Subcutaneous abdominal adipose tissue (tissue), 5 donors: ENCODE results near the gene BROX.

Experiments
- H3K27ac ChIP-seq: one replicate; pipeline ENCODE4 v1.7.0; 2013; ENCODE audit warnings: low read depth, mild to moderate bottlenecking, inconsistent platforms, low read length, moderate library complexity
- H3K27me3 ChIP-seq, 5 donors: one replicate each; pipeline ENCODE4 v1.7.0; 2013; ENCODE audit warnings: low read length in 5 of 5, inconsistent platforms in 1 of 5; ENCODE audit not compliant: control insufficient read depth in 5 of 5, insufficient read depth in 4 of 5
- H3K36me3 ChIP-seq, 5 donors: one replicate each; pipeline ENCODE4 v1.7.0; 2013; ENCODE audit warnings: low read length in 5 of 5; ENCODE audit not compliant: control insufficient read depth in 5 of 5, insufficient read depth in 5 of 5
- H3K4me1 ChIP-seq, 5 donors: one replicate each; pipeline ENCODE4 v1.7.0; 2013; ENCODE audit warnings: low read length in 5 of 5, mild to moderate bottlenecking in 3 of 5, moderate library complexity in 1 of 5; ENCODE audit not compliant: control insufficient read depth in 5 of 5, insufficient read depth in 5 of 5
- H3K4me3 ChIP-seq, 5 donors: one replicate each; pipeline ENCODE4 v1.7.0; 2013; ENCODE audit warnings: low read length in 5 of 5, low read depth in 1 of 5
- H3K9ac ChIP-seq, 5 donors: one replicate each; pipeline ENCODE4 v1.7.0; 2013; ENCODE audit warnings: low read length in 5 of 5, mild to moderate bottlenecking in 4 of 5, moderate library complexity in 3 of 5
- H3K9me3 ChIP-seq, 5 donors: one replicate each; pipeline ENCODE4 v1.7.0; 2013; ENCODE audit warnings: low read length in 5 of 5; ENCODE audit not compliant: control insufficient read depth in 5 of 5
- donor health status: healthy.
- donor health status: healthy.
- donor health status: healthy.
- donor health status: healthy.
- donor health status: healthy.

The BROX gene

GRCh38 chr1:222696741-222697140, 15.6 kb upstream of the BROX start:
- H3K4me1 ChIP-seq: peaks cover 0 to 7% (median 2%) of the 10 kb centered on the region in 5 donors
- H3K36me3 ChIP-seq: peaks cover 7 to 28% (median 16%) of the 10 kb centered on the region in 5 donors
- no peak overlapping the region for H3K4me3 ChIP-seq
- no peak overlapping the region for H3K9ac ChIP-seq
- H3K27ac ChIP-seq: peak overlapping the region; percentile 48
- H3K9me3 ChIP-seq: no peaks in the 10 kb centered on the region
- no peaks in the 10 kb centered on the region for H3K27me3 ChIP-seq

- no peaks in the 10 kb centered on the region for H3K27me3 ChIP-seq
- peaks cover 0 to 7% (median 2%) of the 10 kb centered on the region in 5 donors for H3K4me1 ChIP-seq
- H3K4me3 ChIP-seq: no peak overlapping the region
- peak overlapping the region; percentile 48 for H3K27ac ChIP-seq
- peak overlapping the region in 1 of 5 donors; percentile 46 for H3K9ac ChIP-seq
- H3K36me3 ChIP-seq: peaks cover 4 to 27% (median 16%) of the 10 kb centered on the region in 5 donors
- H3K9me3 ChIP-seq: no peaks in the 10 kb centered on the region
These were observed 15.2 kb upstream of the BROX start for GRCh38 chr1:222697203-222697602.

DNA sequence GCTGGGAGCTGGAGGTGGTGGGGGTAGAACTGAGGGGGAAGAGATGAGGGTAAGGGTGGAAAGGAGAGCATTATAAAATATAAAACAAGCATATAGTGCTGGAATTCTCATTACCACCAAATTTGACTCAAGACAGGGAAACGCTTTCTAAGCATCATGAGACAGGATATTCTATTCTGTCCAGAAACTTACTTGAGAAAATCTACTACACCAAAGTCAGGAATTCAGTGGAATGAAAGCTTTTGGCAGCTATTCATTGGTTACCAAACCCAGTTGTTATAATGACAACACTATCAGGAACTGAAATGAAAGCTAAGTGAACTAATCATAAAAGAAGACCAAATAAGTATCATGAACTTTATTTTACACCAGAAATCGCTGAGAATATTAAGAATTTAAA, 14.5 kb upstream of the BROX start:
- Histone ChIP-seq H3K4me3 (no peak overlapping the region), H3K9ac (peak overlapping the region in 2 of 5 donors; percentile 20 to 46), H3K9me3 (no peaks in the 10 kb centered on the region), H3K36me3 (peaks cover 2 to 27% (median 18%) of the 10 kb centered on the region in 5 donors), H3K27ac (peak overlapping the region; percentile 48), H3K27me3 (no peaks in the 10 kb centered on the region), H3K4me1 (peaks cover 0 to 7% (median 2%) of the 10 kb centered on the region in 5 donors)

GRCh38 chr1:222702210-222702609, 10.2 kb upstream of the BROX start:
- Histone ChIP-seq H3K27ac (no peak overlapping the region), H3K4me1 (peaks cover 0 to 7% (median 2%) of the 10 kb centered on the region in 5 donors), H3K27me3 (no peaks in the 10 kb centered on the region), H3K9ac (no peak overlapping the region), H3K36me3 (peaks cover 2 to 22% (median 15%) of the 10 kb centered on the region in 5 donors), H3K9me3 (peaks cover 0 to 6% (median 4%) of the 10 kb centered on the region in 5 donors), H3K4me3 (no peak overlapping the region)

GRCh38 chr1:222704260-222704659, 8.1 kb upstream of the BROX start:
- peaks cover 0 to 6% (median 4%) of the 10 kb centered on the region in 5 donors for H3K9me3 ChIP-seq
- peaks cover 2 to 18% (median 13%) of the 10 kb centered on the region in 5 donors for H3K36me3 ChIP-seq
- H3K9ac ChIP-seq: no peak overlapping the region
- no peak overlapping the region for H3K4me3 ChIP-seq
- no peaks in the 10 kb centered on the region for H3K27me3 ChIP-seq
- H3K4me1 ChIP-seq: peaks cover 0 to 4% (median under 1%) of the 10 kb centered on the region in 5 donors
- no peak overlapping the region for H3K27ac ChIP-seq

DNA sequence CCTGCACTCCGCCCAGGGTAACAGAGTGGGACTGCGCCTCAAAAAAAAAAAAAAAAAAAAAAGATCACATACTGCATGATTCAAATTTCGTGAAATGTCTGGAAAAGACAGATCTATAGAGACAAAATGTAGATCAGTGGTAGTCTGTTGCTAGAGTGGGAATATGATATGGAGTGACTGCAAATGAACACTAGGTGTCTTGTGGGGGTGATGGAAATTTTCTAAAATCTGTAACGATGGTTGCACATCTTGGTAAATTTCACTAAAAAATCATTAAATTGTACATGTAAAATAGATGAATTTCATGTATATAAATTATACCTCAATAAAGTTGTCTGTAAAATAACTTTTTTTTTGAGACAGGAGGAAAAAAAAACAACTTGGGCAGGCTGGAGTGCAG, 5.5 kb upstream of the BROX start:
- Histone ChIP-seq H3K9ac (no peak overlapping the region), H3K27ac (no peak overlapping the region), H3K36me3 (peaks cover 0 to 10% (median 10%) of the 10 kb centered on the region in 5 donors), H3K9me3 (peaks cover 0 to 6% (median 4%) of the 10 kb centered on the region in 5 donors), H3K27me3 (no peaks in the 10 kb centered on the region), H3K4me3 (no peak overlapping the region), H3K4me1 (peaks cover 0 to 26% (median 24%) of the 10 kb centered on the region in 5 donors)

DNA sequence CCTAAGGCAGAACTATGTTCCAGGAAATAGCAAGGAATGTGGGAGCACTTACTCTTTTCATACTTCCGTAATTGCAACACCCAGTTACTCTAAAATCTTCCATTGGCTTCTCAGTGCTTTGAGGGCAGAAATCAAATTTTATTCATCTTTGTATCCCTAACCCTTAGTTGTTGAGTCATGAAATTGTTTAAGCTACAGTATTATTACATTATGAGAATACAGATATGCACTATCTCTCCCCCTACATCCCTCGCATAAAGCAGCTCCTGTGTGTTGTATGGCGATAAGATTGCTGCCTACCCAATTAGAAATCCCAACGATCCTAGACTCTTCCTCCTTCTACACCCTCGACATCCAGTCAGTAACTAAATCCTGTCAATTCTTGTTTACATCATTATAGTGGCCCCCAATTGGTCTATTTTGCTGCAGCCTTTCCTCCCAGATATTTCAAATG, 2.6 kb upstream of the BROX start:
- no peaks in the 10 kb centered on the region for H3K27me3 ChIP-seq
- H3K4me1 ChIP-seq: peaks cover 0 to 38% (median 33%) of the 10 kb centered on the region in 5 donors
- no peak overlapping the region for H3K4me3 ChIP-seq
- peak overlapping the region; percentile 98 for H3K27ac ChIP-seq
- no peaks in the 10 kb centered on the region for H3K36me3 ChIP-seq
- H3K9me3 ChIP-seq: no peaks in the 10 kb centered on the region
- peak overlapping the region in 1 of 5 donors; percentile 9 for H3K9ac ChIP-seq

- Histone ChIP-seq H3K9me3 (no peaks in the 10 kb centered on the region), H3K27ac (peak overlapping the region; percentile 98), H3K36me3 (peaks cover 2 to 7% (median 5%) of the 10 kb centered on the region in 5 donors), H3K4me1 (peaks cover 0 to 38% (median 33%) of the 10 kb centered on the region in 5 donors), H3K4me3 (peak overlapping the region; percentile 99 to 100 (median 99)), H3K27me3 (no peaks in the 10 kb centered on the region), H3K9ac (peak overlapping the region; percentile 89 to 97 (median 94))
These were observed 778 bp upstream of the BROX start for GRCh38 chr1:222711319-222712252.

DNA sequence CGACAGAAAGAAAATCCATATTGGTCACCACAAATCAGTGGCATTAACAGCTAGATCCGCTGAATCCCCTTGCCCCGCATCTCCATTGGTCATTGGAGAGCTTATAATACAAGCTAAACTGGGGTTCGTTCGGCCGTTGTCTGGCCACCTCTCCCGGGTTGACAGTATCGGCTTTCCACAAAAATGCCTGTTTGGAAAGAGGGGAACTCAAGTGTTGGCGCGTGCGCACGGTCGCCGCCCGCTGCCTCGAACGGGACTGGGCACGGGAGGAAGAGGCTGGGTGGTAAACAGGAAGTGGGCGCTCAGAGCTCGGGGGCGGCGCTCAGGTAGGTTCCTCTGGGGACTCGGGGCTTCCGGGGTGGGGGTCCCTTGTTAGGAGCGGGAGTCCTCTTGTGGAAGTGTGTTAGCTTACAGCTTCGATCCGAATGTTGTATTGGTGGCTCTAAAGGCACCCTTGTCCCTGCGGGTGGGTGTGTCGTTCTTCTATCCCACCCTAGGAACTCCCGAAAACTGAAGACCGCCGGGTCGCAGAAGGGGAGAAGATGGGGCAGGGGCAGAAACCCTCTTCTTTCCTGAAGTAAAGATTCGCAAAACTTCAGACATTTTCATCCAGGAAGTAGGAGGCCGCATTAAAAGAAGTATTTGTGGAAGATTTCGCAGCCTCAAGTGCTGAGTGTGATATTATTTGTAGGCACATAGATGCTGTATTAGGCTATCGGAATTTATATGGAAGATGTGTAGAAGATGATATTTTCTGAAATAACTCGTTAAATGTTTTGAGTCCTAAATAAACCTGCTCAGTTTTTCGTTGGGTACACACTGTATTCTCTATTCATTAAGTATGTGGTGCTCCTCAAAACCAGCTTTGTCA, 962 bp downstream of the BROX start:
- H3K9ac ChIP-seq: peak overlapping the region; percentile 89 to 97 (median 94)
- peak overlapping the region; percentile 81 to 100 (median 99) for H3K4me3 ChIP-seq
- peaks cover 0 to 38% (median 33%) of the 10 kb centered on the region in 5 donors for H3K4me1 ChIP-seq
- H3K27ac ChIP-seq: peak overlapping the region; percentile 99
- H3K9me3 ChIP-seq: no peaks in the 10 kb centered on the region
- H3K36me3 ChIP-seq: peaks cover 4 to 22% (median 13%) of the 10 kb centered on the region in 5 donors
- H3K27me3 ChIP-seq: no peaks in the 10 kb centered on the region
